GM21381 (cell line): Measurements from ENCODE around the gene TMEM205.

Experiments used
- ATAC-seq: cut with Tn5 transposase; IDR thresholded peaks from one replicate; pipeline ENCODE4 v1.9.1; 2021; ENCODE audit warnings: mild to moderate bottlenecking, moderate library complexity; ENCODE audit not compliant: unreplicated experiment

The TMEM205 gene

GRCh38 chr19:11304936-11305335 lies 41.1 kb downstream of the TMEM205 start:
- no peak for ATAC-seq

- no peak for ATAC-seq
These were observed 45.3 kb downstream of the TMEM205 start for GRCh38 chr19:11300811-11301120.

DNA sequence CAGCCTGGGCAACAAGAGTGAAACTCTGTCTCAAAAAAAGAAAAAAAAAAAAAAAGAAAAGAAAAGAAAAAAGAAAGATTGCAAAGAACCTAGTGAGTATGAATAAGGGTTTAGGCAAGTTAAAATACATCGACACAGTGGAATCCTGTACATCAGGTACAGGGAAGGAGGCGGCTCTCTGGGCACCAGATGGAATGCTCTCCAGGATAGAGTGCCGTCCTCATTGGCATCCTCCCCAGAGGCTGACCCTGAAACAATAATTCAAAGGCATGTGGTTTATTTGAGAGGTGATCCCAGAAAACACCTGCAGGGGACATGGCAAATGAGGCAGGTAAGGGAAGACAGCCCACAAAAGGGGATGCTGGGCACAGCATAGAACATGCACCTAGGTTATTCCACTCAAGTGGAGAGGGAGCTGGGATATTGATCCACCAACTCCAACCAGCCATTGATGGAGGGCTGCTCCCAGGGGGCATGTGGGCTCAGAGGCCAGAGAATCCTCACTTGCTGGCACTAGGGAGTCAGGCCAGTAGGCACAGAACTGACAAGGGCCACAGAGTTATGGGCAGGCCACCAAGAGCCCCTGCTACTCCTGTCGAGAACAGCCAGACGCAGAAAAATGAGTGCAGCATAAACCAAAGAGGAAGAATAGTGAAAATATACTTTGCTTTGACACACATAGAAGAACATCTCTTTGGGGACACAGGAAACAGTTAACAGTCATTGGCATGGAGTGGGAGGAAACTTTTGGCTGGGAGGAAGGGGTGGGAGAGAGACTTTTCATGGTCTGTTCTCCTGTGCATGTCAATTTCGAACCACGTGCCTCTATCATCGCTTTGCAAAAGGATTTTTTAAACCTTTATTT lies 45.9 kb downstream of the TMEM205 start:
- no peak for ATAC-seq

DNA sequence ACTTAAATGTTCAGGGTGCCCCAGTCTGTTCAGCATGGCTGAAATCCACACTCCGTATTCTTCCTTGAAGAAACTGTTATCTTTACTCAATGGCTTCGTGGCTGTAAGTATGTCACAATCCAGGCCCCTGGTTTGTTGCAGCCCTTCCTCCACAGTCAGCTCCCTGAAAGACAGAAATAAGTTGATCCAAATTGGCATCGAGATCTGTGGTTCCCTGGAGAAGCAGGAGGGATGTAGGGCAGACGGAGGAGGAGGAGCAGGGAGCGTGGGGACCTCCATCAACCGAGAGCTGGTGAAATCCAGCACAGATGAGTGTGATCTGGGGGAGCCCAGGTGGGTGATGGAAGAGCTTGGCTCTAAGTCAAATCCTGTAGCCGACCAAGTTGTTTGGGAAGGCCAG lies 49.8 kb downstream of the TMEM205 start:
- ATAC-seq: no peak

- no peak for ATAC-seq
These were observed 50.3 kb downstream of the TMEM205 start, which contains the start of gene TSPAN16 for GRCh38 chr19:11295665-11296245. TSPAN16 (plus strand) TSS chr19:11296160; CDS start chr19:11296298, 138 bp downstream.

- no peak for ATAC-seq
These were observed 50.9 kb downstream of the TMEM205 start for GRCh38 chr19:11295180-11295579.

- ATAC-seq: no peak
These were observed 52.4 kb downstream of the TMEM205 start for GRCh38 chr19:11293433-11294389.
